ENCODE measurements around the gene OSGIN1.

OSGIN1 gene

GRCh38 chr16:84007520-84007919 lies 54.5 kb downstream of the OSGIN1 start:
- peaks cover 9% of the 10 kb centered on the region for H3K27me3 ChIP-seq (ENCODE audit: insufficient read depth, low read length, poor library complexity)
- no peaks in the 10 kb centered on the region for H3K9me3 ChIP-seq (ENCODE audit: insufficient read depth, low read length, severe bottlenecking)
- no peak for DNase-seq
- no peaks in the 10 kb centered on the region for H3K4me1 ChIP-seq (ENCODE audit: insufficient read depth, low read length)
- H3K27ac ChIP-seq (ENCODE audit: low read length), result no peak overlapping the region
- no peak overlapping the region for H3K4me3 ChIP-seq (ENCODE audit: low read depth in 1 of 2, low read length in 2 of 2)
- H3K36me3 ChIP-seq (ENCODE audit: insufficient read depth, low read length), result no peaks in the 10 kb centered on the region
- TF ChIP-seq CTCF (IDR thresholded peaks at IDR 0.05; ENCODE audit: borderline replicate concordance, extremely low read depth, low read length, poor library complexity, severe bottlenecking) (no peak), EZH2 (IDR thresholded peaks at IDR 0.05; ENCODE audit: borderline replicate concordance, low read depth, low read length, severe bottlenecking) (no peak)
- no peak for ATAC-seq (ENCODE audit: insufficient read depth, low read depth)
- H4K20me1 ChIP-seq (ENCODE audit: insufficient read depth, low read length), result no peaks in the 10 kb centered on the region
- H3K4me2 ChIP-seq (ENCODE audit: insufficient read depth, low read length), result no peak overlapping the region
- H3K9ac ChIP-seq (ENCODE audit: low read depth, low read length), result no peak overlapping the region
- H2AFZ ChIP-seq (ENCODE audit: low read depth, low read length), result no peak overlapping the region
- no peaks in the 10 kb centered on the region for H3K79me2 ChIP-seq (ENCODE audit: insufficient read depth, low read length)

GRCh38 chr16:84007965-84008364 lies 54.9 kb downstream of the OSGIN1 start:
- Histone ChIP-seq H3K9me3 (ENCODE audit: insufficient read depth, low read length, severe bottlenecking) (no peaks in the 10 kb centered on the region), H3K4me2 (ENCODE audit: insufficient read depth, low read length) (no peak overlapping the region), H3K27me3 (ENCODE audit: insufficient read depth, low read length, poor library complexity) (peaks cover 9% of the 10 kb centered on the region), H3K36me3 (ENCODE audit: insufficient read depth, low read length) (no peaks in the 10 kb centered on the region), H3K79me2 (ENCODE audit: insufficient read depth, low read length) (no peaks in the 10 kb centered on the region), H3K4me1 (ENCODE audit: insufficient read depth, low read length) (no peaks in the 10 kb centered on the region), H3K9ac (ENCODE audit: low read depth, low read length) (no peak overlapping the region), H4K20me1 (ENCODE audit: insufficient read depth, low read length) (no peaks in the 10 kb centered on the region), H2AFZ (ENCODE audit: low read depth, low read length) (no peak overlapping the region), H3K4me3 (ENCODE audit: low read depth in 1 of 2, low read length in 2 of 2) (no peak overlapping the region), H3K27ac (ENCODE audit: low read length) (no peak overlapping the region)
- no peak for ATAC-seq (ENCODE audit: insufficient read depth, low read depth)
- DNase-seq, result no peak
- no peak for TF ChIP-seq EZH2 (IDR thresholded peaks at IDR 0.05; ENCODE audit: borderline replicate concordance, low read depth, low read length, severe bottlenecking)
- TF ChIP-seq CTCF (IDR thresholded peaks at IDR 0.05; ENCODE audit: borderline replicate concordance, extremely low read depth, low read length, poor library complexity, severe bottlenecking), result no peak

- no peak for DNase-seq
These were observed 56.2 kb downstream of the OSGIN1 start for GRCh38 chr16:84009282-84009681.

More at GRCh38 chr16:84009282-84009681, 56.2 kb downstream of the OSGIN1 start:
- Histone ChIP-seq H3K4me1 (ENCODE audit: insufficient read depth, low read length) (no peaks in the 10 kb centered on the region), H3K4me3 (ENCODE audit: low read depth in 1 of 2, low read length in 2 of 2) (no peak overlapping the region), H3K36me3 (ENCODE audit: insufficient read depth, low read length) (no peaks in the 10 kb centered on the region), H3K27ac (ENCODE audit: low read length) (no peak overlapping the region), H3K9ac (ENCODE audit: low read depth, low read length) (no peak overlapping the region), H3K9me3 (ENCODE audit: insufficient read depth, low read length, severe bottlenecking) (no peaks in the 10 kb centered on the region), H2AFZ (ENCODE audit: low read depth, low read length) (no peak overlapping the region), H4K20me1 (ENCODE audit: insufficient read depth, low read length) (no peaks in the 10 kb centered on the region), H3K4me2 (ENCODE audit: insufficient read depth, low read length) (no peak overlapping the region), H3K27me3 (ENCODE audit: insufficient read depth, low read length, poor library complexity) (peaks cover 6% of the 10 kb centered on the region), H3K79me2 (ENCODE audit: insufficient read depth, low read length) (no peaks in the 10 kb centered on the region)
- no peak for ATAC-seq (ENCODE audit: insufficient read depth, low read depth)
- TF ChIP-seq CTCF (IDR thresholded peaks at IDR 0.05; ENCODE audit: borderline replicate concordance, extremely low read depth, low read length, poor library complexity, severe bottlenecking), result no peak
- no peak for TF ChIP-seq EZH2 (IDR thresholded peaks at IDR 0.05; ENCODE audit: borderline replicate concordance, low read depth, low read length, severe bottlenecking)
